HG03469 (cell line): Measurements from ENCODE around the gene GPD2.
A peak's percentile ranks its signal among the peaks of the same experiment; 100 is the strongest.
"Not testable (repeated sequence)": the region's sequence is repeated elsewhere in the genome, so short reads cannot be mapped to it uniquely, and the experiment has no call there.

Experiments
- ATAC-seq: cut with Tn5 transposase; IDR thresholded peaks from one replicate; pipeline ENCODE4 v1.9.1; 2021; ENCODE audit warnings: mild to moderate bottlenecking, moderate library complexity, moderate number of reproducible peaks; ENCODE audit not compliant: unreplicated experiment

The GPD2 gene

DNA sequence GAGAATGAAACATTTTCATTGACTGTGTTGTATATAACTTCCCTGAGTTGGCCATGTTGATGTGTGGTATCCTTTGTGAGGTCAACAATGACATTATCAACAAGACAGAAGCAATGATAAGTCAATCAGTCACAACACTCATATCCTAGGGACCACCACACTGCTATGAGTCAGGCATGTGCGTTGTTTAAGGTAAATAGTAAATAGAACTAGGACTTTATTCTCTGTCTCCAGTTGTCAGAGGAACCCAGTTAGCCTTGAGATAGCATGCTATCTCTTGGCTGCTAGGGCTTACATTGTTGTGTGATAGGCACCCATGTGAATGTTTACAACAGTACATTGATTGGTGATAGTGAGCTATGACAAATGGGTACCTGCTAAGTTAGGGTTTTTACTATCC is 37.3 kb downstream of the GPD2 start:
- no peak for ATAC-seq

DNA sequence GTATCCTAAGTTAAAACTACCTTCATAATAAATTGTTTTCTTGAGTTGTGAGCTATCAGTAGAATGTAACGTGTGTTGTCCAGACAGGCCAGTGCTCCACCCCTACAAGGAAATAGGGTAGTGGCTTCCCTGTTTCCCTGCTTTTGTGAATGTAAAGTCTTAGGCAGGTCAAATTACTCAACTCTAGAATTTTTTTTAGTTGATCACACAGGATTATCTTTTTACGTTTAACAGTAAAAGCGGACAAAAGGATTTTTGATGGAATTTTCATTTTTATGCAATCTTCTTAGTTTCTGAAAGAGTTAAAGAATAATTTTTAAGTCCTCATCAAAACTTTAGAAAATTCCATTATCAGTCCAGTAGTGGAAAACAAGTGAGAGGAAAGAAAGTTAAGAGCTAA is 38.2 kb downstream of the GPD2 start:
- ATAC-seq: no peak

DNA sequence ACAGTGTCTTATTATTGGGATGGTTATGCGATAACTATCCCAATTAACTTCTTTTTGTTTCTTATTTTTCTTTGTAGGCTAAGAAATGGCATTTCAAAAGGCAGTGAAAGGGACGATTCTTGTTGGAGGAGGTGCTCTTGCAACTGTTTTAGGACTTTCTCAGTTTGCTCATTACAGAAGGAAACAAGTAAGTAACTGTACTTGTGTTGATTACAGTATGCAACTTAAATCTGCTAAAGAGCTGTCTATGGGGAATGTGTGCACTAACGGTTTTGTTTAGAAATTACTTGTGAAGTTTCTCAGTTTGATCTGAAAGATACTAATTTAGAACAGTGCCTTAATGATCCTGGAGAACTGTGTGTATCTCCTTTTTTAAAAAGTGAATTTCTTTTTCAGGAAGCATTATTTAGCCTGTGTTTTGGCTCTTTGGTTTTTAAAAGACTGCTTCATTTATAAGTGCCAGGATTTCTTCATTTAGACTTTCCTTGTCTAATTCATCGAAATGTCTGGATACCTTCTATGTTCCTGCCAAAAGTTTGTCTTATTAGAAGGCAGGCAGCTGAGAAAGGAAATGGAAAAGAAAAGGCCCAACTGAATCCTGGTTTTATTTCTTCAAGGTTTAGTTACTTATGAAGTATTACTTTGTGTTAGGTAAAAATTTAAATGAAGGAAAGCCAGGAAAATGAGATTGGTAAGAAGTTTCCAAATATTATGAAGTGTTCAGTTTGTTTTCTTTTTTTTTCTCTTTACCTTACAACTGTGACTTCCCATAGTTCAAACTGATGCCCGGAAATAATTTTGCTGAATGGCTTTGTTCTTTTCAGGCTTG is 40.1 kb downstream of the GPD2 start:
- ATAC-seq: peak; percentile 36

DNA sequence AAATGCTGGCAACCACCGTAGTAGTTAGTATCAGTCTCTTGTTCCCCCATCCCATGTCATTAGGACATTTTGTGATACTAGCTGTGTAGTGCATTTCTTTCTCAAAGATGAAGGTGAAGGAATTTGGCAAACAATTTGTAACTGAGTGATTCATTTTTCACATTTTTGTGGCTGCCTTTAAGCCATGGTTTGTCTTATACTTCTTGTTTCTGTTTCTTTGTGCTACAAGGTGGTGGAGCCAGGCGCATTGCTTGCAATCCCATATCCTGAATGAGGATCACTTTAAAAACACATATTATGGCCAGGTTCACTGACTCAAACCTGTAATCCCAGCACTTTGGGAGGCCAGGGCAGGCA is 40.6 kb downstream of the GPD2 start:
- peak; percentile 75 for ATAC-seq

DNA sequence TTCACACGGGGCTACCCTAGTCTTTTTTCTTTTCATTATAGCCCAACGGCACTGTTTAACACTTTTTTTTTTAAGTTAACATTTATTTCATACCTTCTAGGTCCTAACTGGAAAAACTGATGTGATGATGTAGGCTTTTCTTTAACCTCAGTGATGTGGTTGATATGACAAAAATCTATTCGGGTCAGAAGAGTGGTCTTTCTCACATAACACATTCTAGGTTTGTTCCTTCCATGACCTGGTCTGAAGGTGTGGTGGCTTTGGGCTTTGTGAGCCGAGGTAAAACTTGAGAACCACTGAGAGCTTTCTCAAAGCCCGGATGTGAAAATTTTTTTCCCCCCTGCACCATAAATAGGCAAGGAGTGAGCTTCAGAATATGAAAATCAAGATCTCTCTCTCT is 44.2 kb downstream of the GPD2 start:
- no peak for ATAC-seq

DNA sequence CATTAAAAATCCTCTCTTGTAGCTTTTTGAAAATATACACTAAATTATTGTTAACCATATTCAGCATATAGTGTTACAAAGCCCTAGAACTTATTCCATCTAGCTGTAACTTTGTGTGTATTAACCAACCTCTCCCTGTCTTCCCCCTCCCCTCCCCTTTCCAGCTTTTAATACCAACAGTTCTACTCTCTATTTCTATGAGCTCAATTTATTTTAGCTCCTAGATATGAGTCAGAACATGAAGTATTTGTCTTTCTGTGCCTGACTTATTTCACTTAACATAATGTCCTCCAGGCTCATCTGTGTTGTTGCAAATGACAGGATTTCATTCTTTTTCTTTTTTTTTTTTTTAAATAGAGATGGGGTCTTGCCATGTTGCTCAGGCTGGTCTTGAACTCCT is 45.1 kb downstream of the GPD2 start:
- no peak for ATAC-seq

DNA sequence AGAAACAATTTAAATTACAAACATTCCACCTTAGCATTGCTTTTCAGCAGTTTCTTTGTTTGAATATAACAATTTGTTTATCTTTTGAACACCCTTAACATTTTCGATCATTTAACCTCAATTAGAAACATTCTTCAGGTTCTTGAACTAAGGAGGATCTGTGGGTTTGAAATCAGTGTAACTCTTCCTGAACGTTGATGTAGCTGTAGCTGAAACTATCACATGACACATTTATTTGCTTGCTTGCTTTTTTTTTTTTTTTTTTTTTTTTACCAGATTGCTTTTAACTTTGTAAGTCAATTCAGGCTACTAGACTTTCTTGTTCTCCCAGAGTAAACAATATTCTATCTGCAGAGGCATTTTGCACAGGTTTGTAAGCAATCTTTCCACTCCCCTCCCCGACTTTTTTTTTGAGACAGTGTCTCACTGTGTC is 47.6 kb downstream of the GPD2 start:
- ATAC-seq: no peak

DNA sequence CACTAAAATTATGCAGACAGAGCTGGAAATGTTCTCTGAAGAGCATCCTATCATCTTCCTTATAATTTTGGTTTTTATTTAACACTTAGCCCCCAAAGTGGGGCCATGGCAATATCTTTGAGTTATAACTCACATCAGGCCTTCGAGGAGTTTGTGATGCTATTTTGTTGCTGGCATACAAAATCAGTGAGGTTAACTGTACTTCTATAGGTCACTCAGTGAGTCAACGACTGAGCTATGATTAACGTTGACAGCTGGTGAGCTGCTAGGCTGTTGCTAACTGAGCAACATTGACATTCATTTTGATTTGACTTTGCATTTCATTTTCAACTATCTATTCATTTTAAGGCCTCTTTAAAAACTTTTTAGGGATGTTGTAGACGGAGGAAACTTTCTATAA is 50.0 kb downstream of the GPD2 start:
- ATAC-seq: no peak

DNA sequence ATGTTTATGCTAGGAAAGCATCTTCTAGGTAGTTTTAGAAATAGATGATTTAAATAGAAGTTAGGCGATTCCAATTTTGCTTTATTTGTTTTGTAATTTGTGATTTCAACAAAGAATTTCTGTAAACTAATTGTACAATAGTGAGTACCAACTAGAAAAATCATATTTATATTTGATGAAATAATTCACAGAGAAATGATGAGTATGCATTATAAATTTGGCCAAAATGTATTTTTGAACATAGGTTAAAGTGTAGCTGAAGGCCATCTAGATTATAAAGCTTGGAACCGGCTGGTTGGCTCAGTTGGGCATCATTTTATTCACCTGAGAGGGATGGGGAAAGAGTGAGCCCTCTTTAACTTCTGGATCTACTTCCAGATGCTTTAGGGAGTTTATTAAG is 50.4 kb downstream of the GPD2 start:
- ATAC-seq: no peak

DNA sequence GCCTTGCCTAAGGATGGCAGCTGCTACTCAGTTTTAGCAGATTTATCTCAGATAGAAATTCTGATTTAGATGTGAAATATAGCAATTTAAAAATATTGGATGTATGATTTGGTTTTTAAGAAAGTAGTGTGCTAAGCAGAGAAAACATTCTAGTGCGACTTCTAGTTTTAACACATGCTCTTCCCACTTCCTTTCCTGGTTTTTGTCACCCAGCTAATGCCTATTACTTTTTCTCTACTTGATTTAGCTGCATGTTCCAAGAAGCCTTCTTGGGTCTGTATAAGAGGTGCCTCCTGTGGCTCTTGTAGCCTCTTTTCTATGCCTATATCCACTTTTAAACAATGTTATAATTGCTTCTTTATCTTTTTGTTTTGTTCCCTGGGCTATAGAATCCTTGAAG is 53.0 kb downstream of the GPD2 start:
- no peak for ATAC-seq

DNA sequence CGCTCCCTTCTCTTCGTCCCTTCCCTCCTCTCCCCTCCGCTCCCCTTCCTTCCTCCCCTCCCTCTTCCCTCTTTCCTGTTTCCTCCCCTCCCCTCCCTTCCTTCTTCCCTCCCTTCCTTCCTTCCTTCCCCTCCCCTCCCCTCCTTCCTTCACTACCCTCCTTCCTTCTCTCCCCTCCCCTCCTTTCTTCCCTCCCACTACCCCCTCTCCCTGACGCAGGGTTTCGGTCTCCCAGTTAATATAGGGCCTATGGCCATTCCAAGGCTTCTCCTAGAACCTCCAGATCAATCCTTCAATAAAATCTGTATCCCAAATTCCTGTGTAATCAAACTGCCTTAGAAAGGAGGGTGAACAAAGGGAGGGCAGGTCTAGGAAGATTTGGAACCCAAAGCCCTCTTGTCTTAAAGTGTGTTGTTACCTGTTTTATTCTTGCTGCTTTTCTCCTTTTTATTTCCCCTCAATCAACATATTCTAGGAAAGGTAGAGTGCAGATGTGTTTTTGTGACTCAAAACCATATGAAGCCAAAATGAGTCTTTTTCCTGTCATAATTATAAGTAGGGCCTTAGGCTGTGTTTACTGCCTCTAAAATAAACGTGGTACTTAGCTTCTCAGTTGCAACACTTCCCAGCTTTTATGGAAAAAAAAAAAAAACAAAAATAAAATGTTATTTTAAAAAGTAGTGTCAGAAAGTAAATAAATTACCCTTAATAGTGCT is 53.7 kb downstream of the GPD2 start:
- no peak for ATAC-seq

DNA sequence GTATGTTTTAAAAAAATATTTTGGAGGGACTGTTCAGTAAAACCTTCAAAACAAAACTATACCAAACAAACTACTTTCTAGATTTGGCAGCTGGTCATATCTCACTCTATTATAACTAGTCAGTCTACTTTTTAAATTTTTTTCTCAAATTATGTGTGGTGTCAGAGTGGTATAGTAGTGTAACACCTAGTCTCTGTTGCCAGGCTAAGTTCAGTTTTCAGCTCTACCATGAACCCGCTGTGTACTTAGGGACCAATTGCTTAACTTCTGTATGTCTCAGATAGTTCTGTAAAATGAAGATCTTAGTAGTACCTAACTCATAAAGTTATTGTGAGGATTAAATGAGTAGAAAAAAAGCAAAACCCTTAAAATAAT is 54.3 kb downstream of the GPD2 start:
- no peak for ATAC-seq

DNA sequence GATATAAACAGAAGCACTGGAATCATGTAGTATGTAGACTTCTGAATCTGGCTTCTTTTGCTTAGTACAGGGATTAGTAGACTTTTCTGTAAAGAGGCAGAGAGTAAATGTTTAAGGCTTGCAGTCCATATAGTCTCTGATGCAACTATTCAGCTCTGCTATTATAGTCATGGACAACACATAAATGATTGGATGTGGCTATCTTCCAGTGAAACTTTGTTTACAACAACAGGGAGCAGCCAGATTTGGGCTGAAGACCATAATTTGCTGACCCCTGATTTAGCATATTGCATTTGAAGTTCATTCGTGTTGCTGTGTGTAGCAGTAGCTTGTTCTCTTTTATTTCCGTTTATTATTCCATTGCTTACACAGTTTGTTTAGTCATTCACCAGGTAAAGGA is 55.0 kb downstream of the GPD2 start:
- no peak for ATAC-seq

DNA sequence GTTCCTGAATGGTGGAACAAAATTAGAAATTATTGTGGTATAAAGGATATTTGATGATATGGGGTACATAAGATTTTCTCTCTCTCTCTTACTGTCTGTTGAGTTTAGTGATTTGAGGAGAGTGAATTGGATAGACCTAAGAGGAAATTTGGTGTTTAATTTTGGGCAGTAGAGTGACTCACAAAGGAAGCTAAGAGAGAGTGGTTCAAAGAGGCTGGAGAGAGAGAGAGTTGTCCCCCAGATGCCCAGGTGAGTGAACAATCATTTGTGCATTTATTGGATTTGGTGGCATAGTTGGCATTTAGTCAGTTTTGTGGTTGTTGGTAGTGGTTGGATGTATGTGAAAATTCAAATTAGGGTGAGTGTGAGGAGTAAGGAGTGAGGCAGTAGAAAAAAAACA is 56.8 kb downstream of the GPD2 start:
- no peak for ATAC-seq

DNA sequence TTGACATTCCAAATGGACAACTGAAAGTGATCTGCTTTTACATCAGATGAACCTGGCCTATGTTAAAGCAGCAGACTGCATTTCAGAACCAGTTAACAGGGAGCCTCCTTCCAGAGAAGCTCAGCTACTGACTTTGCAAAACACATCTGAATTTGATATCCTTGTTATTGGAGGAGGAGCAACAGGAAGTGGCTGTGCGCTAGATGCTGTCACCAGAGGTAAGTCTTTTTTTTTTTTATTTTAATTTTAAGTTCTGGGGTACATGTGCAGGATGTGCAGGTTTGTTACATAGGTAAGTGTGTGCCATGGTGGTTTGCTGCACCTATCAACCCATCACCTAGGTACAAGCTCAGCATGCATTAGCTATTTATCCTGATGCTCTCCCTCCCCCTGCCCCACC is 59.8 kb downstream of the GPD2 start:
- not testable (repeated sequence) for ATAC-seq

DNA sequence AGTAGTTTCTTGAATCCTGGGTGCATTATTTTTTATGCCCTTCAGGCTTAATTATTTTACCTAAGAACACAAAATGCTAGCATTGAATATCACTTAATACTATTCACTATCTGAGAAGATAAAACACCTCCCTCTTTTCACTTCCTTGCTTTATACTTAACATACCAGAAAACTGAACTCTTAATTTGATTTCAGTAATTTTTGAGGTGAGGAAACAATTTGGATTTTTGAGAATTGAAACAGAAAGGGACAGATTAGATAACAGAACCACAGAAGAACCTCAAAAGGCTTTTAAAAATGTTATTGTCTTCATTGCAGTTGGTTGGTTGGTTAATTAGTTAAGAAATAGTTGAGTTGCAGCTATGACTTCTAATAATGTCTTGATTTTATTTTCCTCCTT is 69.5 kb downstream of the GPD2 start:
- ATAC-seq: no peak

DNA sequence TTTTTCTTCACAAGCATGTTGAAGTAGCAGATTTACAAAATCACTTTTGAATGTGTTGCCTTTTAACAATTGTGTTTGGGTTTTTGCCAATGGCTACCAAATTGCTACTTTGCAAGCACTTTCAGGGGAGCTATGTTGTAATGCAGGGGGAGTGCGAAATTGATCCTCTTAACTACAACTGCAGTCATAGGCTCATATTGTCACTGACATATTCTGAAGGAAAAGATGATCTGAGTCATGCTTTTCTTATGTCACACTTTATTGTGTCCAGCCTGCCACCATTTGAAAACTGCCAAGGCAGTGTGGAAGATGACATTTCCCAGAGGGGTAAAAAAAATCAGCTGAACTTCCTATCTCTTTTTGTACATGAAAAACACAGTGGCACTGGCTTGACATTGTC is 74.9 kb downstream of the GPD2 start:
- no peak for ATAC-seq

DNA sequence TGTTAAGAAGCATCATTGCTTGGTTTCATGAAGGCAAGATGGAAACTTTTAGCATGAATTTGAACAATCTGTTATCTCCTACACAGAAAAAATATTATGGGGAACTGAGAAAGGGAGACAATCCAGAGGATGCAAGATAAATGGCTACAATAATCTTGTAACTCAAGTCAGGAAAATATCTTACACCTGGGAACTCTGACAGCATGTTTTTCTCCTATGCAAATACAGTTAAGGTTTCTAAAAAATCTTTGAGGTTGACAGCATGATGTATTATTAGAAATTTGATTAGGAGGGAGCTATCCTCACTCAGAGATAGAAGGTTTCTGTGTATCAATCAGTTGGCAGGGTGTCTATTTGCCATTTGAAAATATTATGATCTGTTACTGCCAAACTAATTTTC is 75.6 kb downstream of the GPD2 start:
- peak; percentile 55 for ATAC-seq

DNA sequence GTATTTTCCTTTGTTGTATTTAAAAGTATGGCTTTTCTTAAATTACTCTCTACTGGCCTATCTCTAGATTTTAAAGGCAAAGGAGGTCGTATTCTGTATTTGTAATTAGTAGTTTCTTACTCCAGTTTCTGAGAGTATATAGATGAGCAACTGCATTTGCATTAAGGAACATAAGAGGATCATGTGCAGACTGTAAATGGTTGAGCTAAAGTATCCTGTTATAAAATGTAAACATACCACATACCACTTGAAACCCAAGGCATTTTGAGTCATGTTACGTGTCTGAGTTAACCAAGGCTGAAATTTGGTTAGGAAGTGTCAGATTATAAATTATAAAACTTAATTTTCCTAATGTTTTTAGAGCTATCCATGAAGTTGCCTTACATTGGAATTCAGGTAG is 76.3 kb downstream of the GPD2 start:
- ATAC-seq: no peak

DNA sequence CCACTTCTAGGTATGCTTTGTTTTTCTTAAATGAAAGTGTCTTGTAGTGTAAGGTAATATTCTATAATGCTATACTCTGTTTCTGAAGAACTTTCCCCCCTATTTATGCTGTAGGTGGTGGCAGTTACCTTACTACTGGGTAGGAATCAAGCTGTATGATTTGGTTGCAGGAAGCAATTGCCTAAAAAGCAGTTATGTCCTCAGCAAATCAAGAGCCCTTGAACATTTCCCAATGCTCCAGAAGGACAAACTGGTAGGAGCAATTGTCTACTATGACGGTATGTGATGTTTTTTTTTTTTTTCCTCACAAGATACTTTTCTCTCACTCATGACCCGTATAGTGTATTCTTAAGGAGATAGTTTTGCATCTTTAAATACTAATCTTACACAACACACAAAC is 77.0 kb downstream of the GPD2 start:
- no peak for ATAC-seq

DNA sequence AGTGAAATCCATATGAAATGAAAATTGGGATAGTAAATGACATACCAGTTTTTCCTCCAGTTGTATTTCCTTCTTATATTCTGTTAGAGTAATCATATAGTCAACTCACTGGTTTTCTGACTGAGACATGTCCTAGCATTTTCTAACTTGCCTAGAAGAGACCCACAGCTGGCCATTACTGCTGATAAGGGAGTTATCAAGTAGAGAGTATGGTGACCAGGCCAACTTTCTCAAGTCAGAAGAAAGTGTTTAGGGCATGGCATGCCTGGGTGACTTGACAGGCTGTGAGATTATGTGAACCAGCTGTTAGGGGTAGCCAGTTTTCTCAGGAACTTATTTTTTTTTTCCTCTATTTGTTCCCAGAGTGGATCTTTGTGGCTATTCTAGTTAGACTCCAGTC is 81.2 kb downstream of the GPD2 start:
- ATAC-seq: no peak

DNA sequence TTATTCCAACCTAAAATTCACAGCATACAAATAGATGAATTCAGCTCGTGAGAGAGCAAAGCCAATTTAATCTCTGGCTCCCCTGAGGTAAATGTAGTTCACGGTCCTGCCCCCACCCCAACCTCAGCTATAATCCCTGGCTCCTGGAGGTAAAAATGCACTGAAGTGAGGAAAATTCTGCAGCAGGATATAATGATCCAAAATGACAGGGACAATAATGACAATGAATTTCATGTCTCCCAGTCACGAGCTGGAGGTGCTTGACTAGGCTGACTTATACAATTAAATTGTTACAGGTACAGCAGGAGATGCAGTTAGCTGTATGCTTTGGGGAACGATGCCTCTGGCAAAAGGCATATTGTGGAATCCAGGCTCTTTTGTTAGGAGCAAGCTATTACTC is 82.0 kb downstream of the GPD2 start:
- ATAC-seq: no peak
